GM21447 (cell line): Measurements from ENCODE around the gene PTH2.
"Not testable (repeated sequence)": the region's sequence is repeated elsewhere in the genome, so short reads cannot be mapped to it uniquely, and the experiment has no call there.

Source experiments
- ATAC-seq: cut with Tn5 transposase; IDR thresholded peaks from one replicate; pipeline ENCODE4 v1.9.1; 2021; ENCODE audit not compliant: unreplicated experiment

PTH2 gene

GRCh38 chr19:49448432-49448786, 25.2 kb upstream of the PTH2 start:
- ATAC-seq = no peak

GRCh38 chr19:49447485-49448431, 24.5 kb upstream of the PTH2 start:
- ATAC-seq = no peak

DNA sequence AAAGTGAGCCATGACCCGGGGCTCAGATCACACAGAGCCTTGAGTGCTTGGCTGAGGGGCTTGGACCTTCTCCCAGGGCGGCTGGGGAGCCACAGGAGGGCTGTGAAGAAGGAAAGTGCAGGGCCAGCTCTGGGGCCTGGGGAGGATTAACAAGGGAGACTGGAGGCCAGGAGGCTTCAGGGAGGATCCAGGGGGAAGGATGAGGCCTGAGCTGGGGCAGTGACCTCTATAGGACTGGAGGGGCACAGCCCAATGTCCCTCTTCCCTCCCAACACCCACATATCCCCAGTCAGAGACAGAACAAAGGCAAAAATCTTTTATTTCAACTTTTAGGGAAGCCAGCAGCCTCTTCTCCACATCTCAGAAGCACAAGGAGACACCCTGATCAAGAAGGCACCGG, 22.8 kb upstream of the PTH2 start:
- ATAC-seq = no peak

DNA sequence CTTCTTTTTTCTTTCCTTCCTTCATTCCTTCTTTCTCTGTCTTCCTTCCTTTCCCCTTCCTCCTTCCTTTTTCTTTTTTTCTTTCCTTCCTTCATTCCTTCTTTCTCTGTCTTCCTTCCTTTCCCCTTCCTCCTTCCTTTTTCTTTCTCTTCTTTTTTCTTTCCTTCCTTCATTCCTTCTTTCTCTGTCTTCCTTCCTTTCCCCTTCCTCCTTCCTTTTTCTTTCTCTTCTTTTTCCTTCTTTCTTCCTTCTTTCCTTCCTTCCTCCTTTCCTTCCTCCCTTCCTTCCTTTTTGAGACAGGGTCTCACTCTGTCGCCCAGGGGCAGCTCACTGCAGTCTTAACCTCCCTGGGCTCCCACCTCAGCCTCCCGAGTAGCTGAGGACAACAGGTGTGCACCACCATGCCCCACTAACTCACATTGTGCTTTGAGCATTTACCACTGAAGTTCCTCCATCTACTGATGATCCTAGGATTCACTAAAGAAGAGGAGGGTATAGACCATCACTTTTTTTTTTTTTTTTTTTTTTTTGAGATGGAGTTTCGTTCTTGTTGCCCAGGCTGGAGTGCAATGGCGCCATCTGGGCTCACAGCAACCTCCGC, 21.0 kb upstream of the PTH2 start:
- not testable (repeated sequence) for ATAC-seq

GRCh38 chr19:49443366-49444099, 20.3 kb upstream of the PTH2 start:
- peak; percentile 77 for ATAC-seq

GRCh38 chr19:49442771-49443365, 19.6 kb upstream of the PTH2 start:
- ATAC-seq = peak; percentile 1

GRCh38 chr19:49442354-49442753, 19.1 kb upstream of the PTH2 start:
- no peak for ATAC-seq

DNA sequence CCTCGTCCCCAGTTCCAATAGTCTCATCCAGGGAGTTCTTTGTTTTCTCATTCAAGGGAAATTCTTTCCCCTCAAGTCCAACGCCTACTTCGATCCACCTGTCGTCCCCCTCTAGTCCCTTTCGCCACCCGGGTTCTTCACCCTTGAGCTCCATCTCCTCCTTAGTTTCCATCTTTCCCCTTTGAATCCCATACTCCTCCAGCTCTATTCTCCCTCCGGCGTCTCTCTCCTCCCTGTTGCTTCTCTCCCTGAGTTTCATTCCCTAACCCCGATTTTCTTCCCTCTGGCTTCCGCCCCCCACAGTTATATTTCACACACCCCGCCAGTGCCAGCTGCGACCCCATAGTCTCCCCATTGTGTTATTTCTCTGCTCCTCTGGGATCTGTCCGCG, 18.7 kb upstream of the PTH2 start:
- ATAC-seq = no peak

- no peak for ATAC-seq
These were observed 18.1 kb upstream of the PTH2 start, which contains the start of gene SLC17A7 for GRCh38 chr19:49441210-49441959. SLC17A7 (minus strand) TSS chr19:49441527; CDS start chr19:49441379, 148 bp downstream.

GRCh38 chr19:49440439-49441209, 17.4 kb upstream of the PTH2 start:
- ATAC-seq = no peak

- no peak for ATAC-seq
These were observed 16.6 kb upstream of the PTH2 start for GRCh38 chr19:49439836-49440235.

DNA sequence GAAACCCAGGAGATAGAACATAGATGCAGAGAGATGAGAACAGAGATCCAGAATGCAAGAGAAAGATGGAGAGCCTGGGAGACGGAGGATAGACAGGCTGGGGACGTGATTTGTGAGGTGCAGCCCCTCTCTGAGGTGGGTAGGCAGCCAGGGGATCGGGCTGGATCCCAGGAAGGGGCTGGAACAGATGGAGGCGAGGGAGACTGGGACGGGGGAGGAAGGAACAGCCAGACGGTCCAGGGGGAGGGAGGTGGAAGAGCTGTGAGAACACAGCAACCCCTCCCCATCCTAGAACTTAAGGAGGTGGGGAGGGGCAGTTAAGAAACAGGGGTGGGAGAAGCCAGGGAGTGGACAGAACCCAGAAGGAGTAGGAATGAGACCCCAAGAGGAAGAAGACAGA, 15.0 kb upstream of the PTH2 start:
- ATAC-seq = no peak

DNA sequence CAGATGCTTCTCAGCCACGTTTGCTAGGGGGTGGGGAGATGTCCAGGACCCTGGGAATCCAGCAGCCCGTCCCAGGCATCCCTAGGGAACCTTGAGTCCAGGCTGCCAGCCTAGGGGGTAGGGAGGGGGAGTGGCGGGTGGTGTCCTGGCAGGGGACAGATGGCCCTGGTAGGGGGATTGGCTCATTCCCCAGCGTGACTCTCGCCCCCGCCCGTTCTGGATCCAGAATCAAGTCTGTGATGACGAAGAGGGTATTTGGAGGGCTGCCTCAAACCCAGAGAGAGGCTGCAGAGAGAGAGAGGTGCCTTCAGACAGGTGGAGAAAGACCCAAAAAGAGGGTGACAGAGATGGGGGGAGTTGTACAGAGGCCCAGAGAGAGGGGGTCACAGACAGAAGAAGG, 14.0 kb upstream of the PTH2 start:
- no peak for ATAC-seq

GRCh38 chr19:49436381-49437017, 13.3 kb upstream of the PTH2 start:
- ATAC-seq = no peak

GRCh38 chr19:49435670-49436069, 12.4 kb upstream of the PTH2 start:
- no peak for ATAC-seq

DNA sequence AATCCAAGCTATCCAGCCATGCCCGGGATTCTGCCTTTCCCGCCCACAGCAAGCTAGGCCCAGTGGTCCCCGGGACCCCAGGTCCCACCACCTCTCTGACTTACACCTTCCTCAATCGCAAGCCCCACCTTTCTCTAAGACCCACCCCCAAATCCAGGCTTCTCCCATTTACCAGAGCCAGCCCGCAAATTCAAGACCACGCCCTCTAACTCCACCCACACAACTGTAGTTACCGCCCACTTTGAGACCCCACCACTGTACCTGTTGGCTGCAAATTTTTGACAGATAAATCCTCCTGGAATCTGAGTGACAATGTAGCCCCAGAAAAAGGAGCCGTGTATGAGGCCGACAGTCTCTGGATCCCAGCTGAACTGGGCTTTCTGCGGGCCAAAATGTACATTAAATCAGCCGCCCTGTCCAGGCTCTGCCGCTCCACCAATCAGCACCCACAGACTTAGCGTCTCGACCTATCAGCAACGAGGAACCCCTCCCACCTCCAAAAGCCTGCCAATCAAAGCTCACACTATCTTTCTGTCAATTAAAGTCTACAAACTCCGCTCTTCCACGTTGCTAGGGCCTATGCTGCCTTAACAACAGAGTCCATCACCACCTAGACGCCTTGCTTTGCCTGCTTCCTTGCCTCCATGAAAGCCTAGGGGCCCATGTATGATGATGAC, 11.8 kb upstream of the PTH2 start:
- no peak for ATAC-seq

DNA sequence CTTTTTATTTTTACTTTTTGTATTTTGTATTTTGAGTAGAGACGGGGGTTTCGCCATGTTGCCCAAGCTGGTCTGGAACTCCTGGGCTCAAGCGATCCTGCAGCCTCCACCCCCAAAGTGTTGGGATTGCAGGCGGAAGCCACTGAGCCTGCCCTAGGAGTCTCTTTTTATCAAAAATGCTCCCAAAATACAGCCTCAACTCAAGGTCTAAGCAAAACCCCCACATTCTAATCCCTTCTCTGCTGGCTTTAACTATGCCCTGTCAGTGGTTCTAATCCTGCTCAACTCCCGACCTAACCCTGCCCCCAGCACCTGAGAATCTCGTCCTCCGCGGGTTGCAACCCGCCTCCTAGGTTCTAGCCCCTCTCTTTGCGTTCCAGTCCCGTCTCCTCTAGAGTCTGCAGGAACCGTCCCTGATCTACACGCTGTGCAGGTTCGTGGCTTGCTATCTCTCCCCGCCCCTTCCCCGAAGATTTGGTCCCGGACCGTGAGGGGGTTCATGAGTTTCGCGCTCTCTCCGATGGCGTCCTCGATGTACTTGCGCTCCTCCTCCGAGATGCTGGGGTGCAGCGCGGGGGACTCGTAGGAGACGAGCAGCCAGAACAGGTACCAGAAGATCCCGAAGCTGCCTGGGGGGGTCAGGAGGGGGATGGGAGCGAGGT, 10.1 kb upstream of the PTH2 start:
- no peak for ATAC-seq
